HS-27A (cell line): ENCODE results near the gene TUBAL3.
"Not testable (repeated sequence)": the region's sequence is repeated elsewhere in the genome, so short reads cannot be mapped to it uniquely, and the experiment has no call there.

ENCODE experiments used
- DNase-seq: peaks from one replicate; pipeline ENCODE4 v3.0.0-alpha.2; 2012; ENCODE audit warnings: low read depth, missing footprints

Gene TUBAL3

DNA sequence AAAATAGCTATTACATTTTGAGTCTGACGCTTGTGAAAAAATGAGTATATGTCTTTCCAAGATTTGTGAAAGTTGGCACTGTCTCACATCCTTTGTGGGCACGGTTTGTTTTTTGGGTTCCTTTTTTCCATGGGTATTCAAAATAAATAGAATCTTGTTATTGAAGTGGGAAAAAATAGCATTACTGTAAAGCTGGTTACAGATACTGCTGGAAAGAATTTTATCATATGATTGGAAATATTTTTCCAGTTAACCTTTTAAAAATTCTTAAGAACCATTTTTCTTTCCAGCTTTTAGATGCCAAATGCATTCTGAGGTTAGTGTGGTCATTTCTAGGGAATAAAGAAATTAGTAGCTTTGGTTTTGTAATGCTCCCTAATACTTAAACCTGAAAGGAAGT, 19.1 kb upstream of the TUBAL3 start:
- no peak for DNase-seq

DNA sequence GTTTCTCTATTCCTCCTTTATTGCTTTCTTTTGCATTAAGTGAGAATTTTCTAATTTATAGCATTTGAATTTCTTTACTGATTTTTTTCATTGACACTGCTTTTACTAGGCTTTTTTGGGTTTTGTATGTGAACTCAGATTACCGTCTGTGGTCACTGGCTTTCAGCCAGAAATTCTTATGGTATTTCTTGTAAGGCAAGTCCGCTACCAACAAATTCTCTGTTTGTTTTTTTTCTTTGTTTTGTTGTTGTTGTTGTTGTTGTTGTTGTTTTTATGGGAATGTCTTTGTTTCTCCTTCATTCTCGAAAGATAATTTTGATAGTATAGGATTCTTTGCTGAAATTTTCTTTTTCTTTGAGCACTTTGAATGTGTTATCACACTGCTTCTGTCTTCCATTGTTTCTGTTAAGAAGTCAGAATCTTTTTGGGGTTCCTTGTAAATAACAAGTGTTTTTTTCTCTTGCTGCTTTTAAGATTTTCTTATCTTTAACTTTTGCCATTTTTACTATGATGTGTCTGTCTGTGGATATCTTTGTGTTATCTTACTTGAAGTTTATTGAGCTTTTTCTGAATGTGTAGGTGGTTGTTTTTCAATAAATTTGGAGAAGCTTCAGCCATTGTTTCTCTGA, 15.0 kb upstream of the TUBAL3 start:
- no peak for DNase-seq

DNA sequence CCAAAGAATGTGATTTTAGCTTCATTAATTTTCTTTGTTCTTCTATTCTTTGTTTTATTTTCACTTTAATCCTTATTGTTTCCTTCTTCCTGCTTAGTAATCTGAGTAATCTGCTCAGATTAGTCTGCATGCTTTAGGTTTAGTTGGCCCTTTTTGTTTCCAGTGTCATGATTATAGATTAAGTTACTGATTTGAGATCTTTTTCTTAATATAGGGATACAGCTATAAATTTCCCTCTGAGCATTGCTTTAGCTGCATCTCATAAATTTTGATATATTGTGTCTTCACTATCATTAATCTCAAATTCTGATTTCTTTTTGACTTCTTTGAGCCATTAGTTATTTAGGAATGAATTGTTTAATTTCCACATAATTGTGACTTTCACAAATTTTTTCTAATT, 14.0 kb upstream of the TUBAL3 start:
- no peak for DNase-seq

DNA sequence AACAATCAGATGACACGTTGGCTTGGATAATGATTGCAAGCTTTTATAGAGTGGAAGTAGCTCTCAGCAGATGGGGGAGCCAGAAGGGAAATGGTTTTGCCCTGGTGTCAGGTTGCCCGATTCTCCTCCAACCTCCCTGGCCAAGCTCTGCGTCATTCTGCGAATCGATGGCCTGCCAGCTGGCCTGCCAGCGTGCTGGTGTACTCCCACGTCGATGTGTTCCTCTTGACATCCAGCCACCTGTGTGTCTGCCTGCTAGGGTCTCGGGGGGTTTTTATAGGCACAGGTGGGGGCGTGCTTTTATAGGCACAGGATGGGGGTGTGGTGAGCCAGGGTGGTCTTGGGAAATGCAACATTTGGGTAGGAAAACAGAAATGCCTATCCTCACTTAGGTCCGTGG, 12.4 kb upstream of the TUBAL3 start:
- DNase-seq, result no peak

DNA sequence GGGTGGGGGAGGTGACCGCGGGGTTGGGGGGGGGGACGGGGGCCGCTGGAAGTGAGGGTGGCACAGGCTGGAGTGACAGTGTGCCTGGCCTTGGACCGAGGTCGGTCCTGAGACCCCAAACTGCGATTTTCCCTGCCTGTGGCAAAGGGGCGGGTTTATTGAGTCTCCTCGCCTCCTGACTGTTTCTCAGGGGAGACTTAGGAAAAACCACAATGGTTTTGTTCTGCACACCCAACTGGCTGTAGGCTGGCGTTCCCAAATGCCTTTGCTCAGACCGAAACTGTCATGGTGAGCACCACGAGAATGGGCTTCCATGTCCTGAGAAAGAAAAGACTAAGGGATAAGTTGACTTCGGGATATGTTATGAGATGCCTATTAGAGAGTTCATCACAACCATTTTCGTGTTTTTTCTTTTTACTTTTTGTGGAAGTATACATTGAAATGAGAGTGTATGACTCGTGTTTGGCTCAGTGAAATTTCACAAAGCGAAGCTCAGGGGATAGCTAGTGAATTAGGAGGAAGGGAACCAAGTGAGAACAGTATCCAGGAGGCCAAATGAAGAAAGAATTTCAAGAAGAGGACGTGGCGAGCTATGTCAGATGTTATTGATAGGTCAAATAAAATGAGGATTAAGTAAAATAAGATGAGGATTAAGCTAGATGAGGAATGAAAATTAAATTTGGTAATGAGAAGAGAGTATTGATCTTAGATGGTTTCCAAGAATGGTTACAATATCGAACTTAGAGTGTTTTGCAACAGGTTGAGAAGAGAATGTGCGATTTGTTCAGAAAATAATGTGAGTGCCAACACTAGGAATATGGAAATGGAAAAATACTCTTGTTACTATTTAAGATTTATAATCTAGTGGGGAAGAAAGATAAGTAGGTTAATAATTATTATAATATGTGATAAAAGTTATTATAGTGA, 8.6 kb upstream of the TUBAL3 start:
- no peak for DNase-seq

DNA sequence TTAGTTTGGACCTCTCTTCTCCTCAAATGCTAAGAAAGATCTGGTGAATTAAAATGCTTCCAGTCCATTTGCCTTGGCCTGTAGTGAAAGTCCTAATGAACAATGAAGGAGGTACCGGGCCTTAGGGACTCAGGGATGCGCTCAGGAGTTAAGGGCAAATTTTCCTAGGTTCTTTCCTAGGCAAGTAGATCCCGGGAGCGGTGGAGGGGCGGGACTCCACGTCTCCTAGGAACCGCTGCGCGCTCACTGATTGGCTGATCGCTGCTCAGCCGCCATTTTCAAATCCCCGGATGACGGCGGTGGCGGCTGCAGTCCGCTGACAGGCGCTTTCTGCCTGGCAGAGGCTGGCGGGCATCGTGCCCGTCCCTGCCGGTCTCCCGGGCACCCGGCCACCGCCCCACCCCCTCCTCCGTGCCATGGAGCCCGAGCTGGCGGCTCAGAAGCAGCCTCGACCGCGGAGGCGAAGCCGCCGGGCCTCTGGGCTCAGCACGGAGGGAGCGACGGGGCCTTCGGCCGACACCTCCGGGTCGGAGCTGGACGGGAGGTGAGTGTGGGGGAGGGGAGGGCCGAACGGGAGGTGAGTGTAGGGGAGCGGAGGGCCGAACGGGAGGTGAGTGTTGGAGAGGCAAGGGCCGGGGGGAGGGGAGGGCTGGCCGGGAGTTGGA, 7.8 kb upstream of the TUBAL3 start, which contains the start of gene NET1:
NET1 (plus strand) TSS at position 281 of the 665 bp plus-strand sequence; CDS start at position 417, 136 bp downstream.
- peak; percentile 38 for DNase-seq

DNA sequence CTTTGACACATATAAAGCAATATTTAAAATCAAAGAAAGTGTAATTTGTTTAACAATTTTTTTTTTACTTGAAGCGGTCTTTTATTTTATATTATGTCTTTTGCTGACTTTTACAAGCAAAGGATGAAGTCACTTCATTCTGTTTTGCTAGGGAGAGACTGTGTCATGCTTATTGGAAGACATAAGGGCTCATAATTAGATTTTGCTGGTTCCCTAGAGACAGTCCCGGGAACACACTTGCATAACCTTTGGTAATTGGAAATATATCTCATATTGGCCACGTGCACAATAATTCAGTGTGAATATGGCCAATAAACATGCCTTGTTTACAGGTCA, 7.3 kb upstream of the TUBAL3 start:
- no peak for DNase-seq

DNA sequence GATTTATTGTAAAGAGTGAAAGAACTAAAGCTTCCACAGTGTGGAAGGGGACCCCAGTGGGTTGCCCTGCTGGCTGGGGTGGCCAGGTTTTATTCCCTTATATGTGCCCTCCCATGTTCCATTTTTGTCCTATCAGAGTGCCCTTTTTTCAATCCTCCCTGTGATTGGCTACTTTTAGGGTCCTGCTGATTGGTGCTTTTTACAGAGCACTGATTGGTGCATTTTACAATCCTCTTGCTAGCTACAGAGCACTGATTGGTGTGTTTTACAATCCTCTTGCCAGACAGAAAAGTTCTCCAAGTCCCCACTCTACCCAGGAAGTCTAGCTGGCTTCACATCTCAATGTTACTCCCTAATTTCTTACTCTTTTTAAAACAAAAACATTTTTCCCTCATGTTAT, 6.2 kb upstream of the TUBAL3 start:
- DNase-seq, result not testable (repeated sequence)

DNA sequence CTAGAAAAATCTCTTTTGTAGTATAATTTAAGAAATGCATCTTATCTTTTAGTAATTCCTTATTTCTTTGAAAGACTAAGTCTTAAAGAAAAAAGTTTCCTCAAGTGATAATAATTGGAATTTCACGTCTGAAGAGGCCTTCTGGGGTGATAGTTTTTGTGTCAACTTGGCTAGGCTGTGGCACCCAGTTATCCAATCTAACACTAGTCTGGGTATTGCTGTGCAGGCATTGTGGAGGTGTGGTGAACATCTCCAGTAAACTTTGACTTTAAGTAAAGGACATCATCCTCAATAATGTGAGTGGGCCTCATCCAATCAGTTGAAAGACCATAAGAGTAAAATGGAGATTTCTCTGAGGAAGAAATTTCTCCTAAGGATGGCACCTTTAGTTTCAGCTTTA, 2.3 kb upstream of the TUBAL3 start:
- DNase-seq, result no peak

DNA sequence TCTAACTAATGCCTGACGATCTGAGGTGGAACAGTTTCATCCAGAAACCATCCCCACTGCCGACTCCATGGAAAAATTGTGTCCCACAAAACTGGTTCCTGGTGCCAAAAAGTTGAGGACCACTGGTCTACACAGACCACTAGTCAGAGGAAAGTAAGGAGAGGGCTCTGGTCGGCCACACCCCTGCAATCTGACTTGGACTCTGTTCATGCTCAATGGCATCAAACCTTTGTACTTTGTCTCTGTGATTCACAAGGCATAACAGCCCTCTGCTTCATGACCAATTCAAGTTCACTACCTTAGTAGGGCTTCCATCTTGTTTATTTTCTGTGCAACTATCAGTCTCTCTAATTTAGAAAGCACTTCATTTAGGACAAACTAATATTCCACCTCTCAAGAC, 1.8 kb downstream of the TUBAL3 start:
- DNase-seq, result no peak

DNA sequence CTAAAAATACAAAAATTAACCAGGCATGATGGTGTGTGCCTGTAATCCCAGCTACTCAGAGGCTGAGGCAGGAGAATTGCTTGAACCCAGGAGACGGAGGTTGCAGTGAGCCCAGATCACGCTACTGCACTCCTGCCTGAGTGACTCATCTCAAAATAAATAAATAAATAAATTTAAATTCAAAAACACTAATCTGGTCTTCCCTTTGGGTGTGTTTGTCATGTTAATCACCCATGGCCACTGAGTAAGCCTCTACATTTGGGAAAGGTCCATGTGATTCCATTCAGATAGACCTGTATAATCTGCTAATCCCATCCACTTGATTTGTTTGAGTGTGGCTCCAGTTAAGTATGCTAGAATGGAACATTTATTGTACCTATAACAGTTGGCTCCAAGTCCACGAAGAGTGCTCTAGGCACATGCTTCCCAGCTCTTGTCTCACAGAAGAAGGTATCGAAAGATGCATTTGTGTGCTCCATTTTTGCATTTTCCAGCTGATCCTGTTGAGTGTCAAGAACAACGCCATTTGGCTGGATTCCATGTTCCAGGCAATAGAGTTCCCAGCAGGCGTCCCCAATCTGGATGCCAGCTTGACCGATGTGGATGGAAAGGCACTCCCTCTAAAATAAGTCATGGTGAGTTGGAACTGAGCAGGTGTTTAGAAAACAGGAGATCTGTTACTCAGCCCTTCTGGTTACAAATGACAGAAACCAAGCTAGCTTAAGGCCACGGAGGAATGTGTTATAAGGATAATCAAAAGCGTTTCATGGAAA, 4.0 kb downstream of the TUBAL3 start:
- DNase-seq, result no peak

DNA sequence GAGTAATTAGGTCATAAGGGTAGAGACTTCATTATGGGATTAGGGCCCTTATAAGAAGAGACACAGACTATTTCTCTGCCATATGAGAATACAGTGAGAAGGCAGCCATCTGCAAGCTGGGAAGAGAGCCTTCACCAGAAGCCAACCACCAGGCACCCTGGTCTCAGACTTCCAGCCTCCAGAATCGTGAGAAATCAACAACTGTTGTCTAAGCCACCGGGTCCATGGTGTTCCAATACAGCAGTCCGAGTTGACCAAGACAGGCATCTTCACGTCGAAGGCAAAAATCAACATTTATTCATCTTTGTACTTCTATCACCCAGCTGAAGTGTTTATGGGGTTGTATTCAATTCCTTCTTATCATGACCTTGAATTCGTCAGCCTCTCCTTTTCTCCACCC, 5.3 kb downstream of the TUBAL3 start:
- DNase-seq, result no peak

DNA sequence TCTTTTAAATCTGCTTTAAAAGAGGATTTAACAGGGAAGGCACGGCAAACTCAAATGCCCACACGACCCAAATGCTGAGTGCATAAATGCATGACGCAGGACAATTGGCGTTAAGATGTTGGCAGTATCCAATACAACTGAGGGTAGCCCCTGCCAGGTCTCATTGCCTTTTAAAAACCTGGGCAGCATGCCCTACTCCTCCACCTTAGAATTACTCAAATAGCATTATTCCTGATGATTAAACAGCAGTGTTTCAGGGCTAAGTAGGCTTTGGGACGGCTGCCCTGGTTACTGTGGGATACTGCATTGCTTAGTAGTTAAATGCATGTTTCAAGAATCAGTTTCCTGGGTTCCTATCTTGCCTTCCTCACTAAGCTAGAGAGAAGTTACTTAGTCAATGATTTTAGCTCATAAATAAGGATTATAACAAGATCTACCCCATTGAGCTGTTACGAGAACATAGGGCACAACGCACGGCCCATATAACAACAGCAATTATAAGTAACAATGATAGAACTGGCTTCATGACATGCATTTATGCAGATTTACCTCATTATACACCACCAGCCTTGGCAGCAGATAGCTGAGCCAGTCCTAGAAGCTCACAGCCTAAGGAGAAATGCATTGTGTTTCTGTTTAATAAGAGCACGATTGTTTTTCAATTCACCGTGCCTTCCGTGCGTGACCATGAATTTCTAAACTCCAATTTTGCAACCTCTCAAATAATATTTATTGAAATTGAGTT, 7.9 kb downstream of the TUBAL3 start:
- DNase-seq, result no peak

DNA sequence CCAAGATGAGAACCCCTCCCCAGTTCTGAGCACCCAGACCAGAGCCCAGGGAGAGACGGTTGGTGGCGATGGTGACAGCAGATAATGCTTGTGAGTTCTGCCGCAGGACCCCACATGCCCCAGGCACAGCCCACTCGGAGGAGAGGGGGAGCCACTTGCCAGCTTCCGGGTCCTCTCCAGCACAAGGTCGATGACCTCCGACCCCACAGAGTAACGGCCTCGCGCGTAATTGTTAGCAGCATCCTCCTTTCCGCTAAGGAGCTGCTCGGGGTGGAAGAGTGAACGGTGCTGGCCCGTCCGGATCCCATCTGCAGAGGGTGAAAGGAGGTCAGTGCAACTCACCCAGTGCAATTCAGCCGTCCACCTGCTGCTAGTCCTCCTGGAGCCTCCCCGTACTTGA, 9.5 kb downstream of the TUBAL3 start:
- DNase-seq, result no peak

DNA sequence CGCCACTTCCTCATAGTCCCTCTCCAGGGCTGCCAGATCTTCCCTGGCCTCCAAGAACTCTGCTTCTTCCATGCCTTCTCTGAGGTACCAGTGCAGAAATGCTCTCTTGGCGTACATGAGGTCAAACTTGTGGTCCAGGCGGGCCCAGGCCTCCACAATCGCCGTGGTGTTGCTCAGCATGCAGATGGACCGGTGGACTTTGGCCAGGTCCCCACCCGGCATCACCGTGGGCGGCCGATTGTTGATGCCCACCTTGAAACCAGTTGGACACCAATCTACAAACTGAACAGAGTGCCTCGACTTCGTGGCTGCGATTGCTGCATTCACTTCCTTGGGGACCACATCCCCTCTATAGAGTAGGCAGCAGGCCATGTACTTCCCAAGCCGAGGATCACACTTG, 11.1 kb downstream of the TUBAL3 start:
- no peak for DNase-seq

DNA sequence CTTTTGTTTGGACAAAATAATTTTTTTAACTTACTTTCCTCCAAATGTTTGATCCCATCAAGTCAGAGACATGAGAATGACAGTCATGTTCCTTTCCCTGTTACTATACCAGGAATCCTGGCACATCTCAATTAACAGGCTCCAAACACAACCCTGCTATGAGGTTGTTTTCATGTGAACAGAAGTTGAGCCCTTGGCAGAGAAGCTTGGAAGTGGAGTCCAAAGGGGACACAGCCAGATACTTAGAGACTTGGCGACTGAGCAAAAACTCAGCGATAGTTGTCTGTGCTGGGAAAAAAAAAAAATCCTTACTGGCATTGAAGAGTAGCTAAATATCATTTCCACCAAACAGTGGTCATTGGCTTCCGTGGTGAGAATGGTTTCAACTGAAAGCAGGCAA, 12.8 kb downstream of the TUBAL3 start:
- no peak for DNase-seq

DNA sequence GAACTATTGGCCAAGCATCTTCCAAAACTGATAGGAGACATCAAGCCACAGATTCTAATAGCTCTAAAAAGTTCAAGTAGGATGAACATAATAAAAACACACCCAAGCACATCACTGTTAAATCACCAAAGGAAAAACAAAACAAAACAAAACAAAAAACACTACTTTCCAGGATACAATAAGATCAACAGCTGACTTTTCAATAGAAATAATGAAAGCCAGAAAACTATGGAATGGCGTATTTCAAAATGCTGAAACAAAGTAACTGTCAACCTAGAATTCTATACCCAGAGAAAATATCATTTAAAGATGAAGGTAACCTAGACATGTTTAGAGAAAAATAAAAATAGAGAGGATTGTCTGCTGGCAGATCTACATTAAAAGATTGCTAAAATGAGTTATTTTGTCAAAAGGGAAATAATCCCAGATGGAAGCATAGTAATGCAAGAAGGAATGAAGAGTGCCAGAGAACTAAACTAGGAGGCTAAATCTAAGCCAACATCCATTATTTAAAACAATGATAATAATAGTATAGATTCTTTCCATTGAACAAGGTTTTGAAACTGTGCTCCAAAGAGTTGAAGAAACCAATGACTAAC, 13.9 kb downstream of the TUBAL3 start:
- DNase-seq, result no peak

DNA sequence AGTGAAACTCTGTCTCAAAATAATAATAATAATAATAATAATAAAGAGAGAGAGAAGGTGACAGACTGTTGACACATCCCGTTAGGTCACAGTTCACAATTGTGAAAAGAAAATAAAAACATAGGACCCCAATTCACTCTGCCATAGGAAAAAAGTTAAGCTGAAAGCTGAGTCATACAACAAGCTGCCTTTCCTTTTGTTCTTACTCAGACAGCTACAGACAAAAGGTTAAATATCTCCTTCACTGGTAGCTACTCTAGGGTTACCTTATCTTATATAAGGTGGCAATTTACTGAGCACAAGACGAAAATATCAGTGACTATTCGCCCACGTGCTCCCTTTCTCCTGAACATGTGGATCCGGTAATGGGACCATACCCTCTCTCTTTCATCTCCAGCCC, 17.5 kb downstream of the TUBAL3 start:
- no peak for DNase-seq

DNA sequence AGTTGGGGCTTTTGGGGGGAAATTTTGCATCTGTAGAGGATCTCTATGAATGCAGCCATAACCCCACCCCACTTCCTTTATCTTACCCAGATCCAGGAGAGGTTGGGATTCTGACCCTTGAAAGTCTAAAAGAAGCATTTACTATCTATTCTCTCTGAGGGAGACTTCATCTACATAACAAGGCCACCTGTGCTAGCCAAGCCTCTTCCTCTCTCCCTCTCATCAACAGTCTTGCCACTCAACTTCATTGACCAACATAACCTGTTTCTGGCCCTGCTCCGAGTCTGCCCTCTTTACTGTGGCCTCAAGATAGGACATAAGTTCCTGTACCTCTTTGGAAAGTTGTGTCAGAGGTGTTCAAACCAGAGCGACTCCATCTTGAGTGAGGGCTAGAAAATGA, 19.4 kb downstream of the TUBAL3 start:
- DNase-seq, result no peak

DNA sequence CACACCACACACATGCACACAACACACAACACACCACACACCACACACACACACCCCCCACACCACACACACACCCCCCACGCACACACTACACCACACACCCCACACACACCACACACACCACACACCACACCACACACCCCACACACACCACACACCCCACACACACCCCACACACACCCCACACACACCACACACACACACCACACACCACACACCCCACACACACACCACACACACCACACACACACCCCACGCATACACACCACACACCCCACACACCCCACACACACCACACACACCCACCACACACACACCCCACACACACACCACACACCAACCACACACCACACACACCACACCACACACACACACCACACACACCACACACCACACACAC, 23.4 kb downstream of the TUBAL3 start:
- DNase-seq, result no peak

DNA sequence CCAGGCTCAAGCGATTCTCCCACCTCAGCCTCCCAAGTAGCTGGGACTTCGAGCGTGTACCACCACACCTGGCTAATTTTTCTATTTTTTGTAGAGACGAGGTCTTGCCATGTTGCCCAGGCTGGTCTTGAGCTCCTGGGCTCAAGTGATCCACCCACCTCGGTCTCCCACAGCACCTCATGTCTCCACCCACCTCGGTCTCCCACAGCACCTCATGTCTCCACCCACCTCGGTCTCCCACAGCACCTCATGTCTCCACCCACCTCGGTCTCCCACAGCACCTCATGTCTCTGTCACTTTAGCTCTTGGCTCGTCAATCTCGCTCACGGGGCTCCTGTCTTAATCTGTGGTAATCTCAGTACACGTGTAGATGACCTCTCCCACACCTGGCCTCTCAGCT, 24.2 kb downstream of the TUBAL3 start:
- not testable (repeated sequence) for DNase-seq
